Activated CD4-positive, alpha-beta T cell treated with anti-CD3 and anti-CD28 coated beads for 36 hours (primary cell): ENCODE measurements around the gene MAP3K8. TPM values are rescaled to one million over a fixed set of nuclear protein-coding genes. Genes with fewer than 3 reads are reported as not detected.
A peak's percentile ranks its signal among the peaks of the same experiment; 100 is the strongest.

Experiments
- ATAC-seq: fragments of 200-7000 bp; cut with Tn5 transposase; one replicate; pipeline ENCODE4 v1.10.0; 2021; ENCODE audit warnings: mild to moderate bottlenecking, moderate library complexity
- CTCF ChIA-PET: fragments of 350-600 bp; sonication (Branson Sonifier 250); formaldehyde crosslinking; loops from one replicate; lab custom pipeline; 2021; ENCODE audit warnings: antibody characterized with exemption; lab: Charles Lee
- POLR2A ChIA-PET: fragments of 350-600 bp; sonication (Branson Sonifier 250); formaldehyde crosslinking; loops from one replicate; lab custom pipeline; 2021; ENCODE audit warnings: antibody characterized with exemption, inconsistent platforms; lab: Charles Lee
- DNase-seq: peaks from one replicate; pipeline ENCODE4 v3.0.0-alpha.2; 2020
- H3K27ac Mint-ChIP-seq: one replicate; pipeline ENCODE4 v1.8.0; 2021; ENCODE audit warnings: mixed read lengths
- H3K27me3 Mint-ChIP-seq: one replicate; pipeline ENCODE4 v1.8.0; 2021; ENCODE audit warnings: mixed read lengths
- H3K36me3 Mint-ChIP-seq: one replicate; pipeline ENCODE4 v1.8.0; 2021; ENCODE audit warnings: low read depth, mixed read lengths
- H3K4me1 Mint-ChIP-seq: one replicate; pipeline ENCODE4 v1.8.0; 2021; ENCODE audit warnings: mixed read lengths
- H3K4me3 Mint-ChIP-seq: one replicate; pipeline ENCODE4 v1.8.0; 2021; ENCODE audit warnings: mild to moderate bottlenecking, moderate library complexity, mixed read lengths
- H3K9me3 Mint-ChIP-seq: one replicate; pipeline ENCODE4 v1.8.0; 2021; ENCODE audit warnings: low read depth, mixed read lengths
- intact Hi-C, 2 experiments: fragments of 100-400 bp; cut with DNase I in 1 of 2; cut with micrococcal nuclease in 1 of 2; formaldehyde crosslinking; loops; one replicate each; pipeline versions ENCODE4 v1.14.2 to v1.15.1; 2022 to 2024; cut with DNase I, micrococcal nuclease
- total RNA-seq, 2 experiments: library from RNA; stranded (reverse); gene quantifications; one replicate each; pipeline ENCODE4 v1.2.3, GENCODE V29; 2021

The MAP3K8 gene
- total RNA-seq, result 10 to 100 TPM; 19.9 to 22.9 TPM

DNA sequence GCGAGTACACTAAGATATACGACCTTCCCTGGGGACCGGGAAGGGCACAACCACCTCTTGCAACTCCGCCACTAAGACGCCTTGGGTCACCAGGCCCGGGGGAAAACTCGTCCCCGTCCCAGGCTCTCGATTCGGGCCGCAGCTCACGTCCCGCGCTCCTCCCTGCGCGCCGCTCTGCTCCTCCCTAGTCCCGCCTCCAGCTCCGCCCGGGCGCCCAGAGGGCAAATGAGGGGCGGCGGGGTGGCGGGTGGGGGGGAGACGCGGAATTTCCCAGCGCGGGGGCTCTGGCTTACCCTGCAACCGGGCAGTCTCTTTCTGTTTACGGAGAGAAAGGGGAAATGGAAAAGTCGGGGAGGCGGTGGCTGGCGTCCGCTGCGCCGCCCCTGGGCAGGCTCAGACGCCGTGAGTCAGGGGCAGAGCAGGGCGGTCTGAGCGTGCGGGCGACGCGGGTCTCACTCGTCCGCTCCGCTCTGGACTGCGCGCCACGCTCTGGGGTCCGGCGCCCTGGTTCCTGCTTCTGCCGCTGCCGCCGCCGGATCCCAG, at the start of gene MAP3K8:
Gene MAP3K8, plus strand, starts transcription at position 455 of the 543 bp plus-strand sequence. CDS start 4,755 bp downstream, outside the sequence.
- ChIA-PET CTCF (interaction anchor here (0.5 to 1.5 kb wide), 2 partner anchors 99 to 257 kb away, joined by 3 to 5 read pairs; no protein-coding TSS in a partner anchor), POLR2A (interaction anchor here (1.2 kb wide), 1 partner anchor 15 kb away, joined by 5 read pairs; no protein-coding TSS in a partner anchor)
- Mint-ChIP-seq H3K36me3 (peaks cover 21% of the 10 kb centered on the region), H3K4me3 (peak within 1 kb of the TSS; percentile 92), H3K27ac (peak within 1 kb of the TSS; percentile 74), H3K9me3 (no peaks in the 10 kb centered on the region), H3K4me1 (peaks cover 46% of the 10 kb centered on the region), H3K27me3 (no peaks in the 10 kb centered on the region)
- ATAC-seq (peak; percentile 73), DNase-seq (peak; percentile 93)
- intact Hi-C loops, result loop anchor here (1.0 to 10.0 kb wide), 8 partner anchors 16 to 1899 kb away; partner anchors contain the start of genes KIF5B (in 1 of the 2), WAC (in 1 of the 2) and ZNF438 (in 1 of the 2)

DNA sequence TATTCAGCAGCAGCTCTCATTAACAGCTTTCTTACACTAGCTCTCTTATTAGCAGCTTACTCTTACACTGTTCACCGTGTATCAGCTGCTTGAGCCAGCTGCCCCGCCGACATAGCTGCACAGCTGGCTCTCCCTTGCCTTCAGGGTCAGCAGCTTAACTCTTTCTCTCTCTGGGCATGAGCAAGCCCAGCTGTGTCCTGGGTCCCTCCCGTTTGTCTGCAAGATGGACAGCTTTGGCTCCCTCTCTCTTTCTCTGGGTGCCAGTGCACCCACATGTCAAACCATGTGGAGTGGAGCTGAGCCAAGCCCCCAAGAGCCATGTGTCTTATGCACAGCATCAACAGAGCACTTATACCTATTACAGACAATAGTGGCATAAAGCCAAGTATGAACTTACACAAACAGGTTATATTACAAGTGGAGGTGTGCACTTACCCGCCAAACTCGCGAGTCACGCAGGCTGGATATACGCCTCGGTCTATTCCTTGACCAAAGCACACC, 49.2 kb upstream of the MAP3K8 start:
- peaks cover 5% of the 10 kb centered on the region for H3K27me3 Mint-ChIP-seq
- H3K4me1 Mint-ChIP-seq, result no peaks in the 10 kb centered on the region
- CTCF ChIA-PET, result interaction anchor here (0.6 to 2.1 kb wide), 5 partner anchors 24 to 386 kb away, joined by 3 to 11 read pairs (median 3); no protein-coding TSS in a partner anchor
- H3K36me3 Mint-ChIP-seq, result no peaks in the 10 kb centered on the region
- DNase-seq (peak; percentile 47), ATAC-seq (peak; percentile 75)
- H3K27ac Mint-ChIP-seq, result no peak overlapping the region
- no peak overlapping the region for H3K4me3 Mint-ChIP-seq
- H3K9me3 Mint-ChIP-seq, result no peaks in the 10 kb centered on the region
- intact Hi-C loops, result loop anchor here in 1 of 2 experiments (2.0 kb wide), 1 partner anchor 386 kb away; no protein-coding TSS in a partner anchor
- POLR2A ChIA-PET, result interaction anchor here (0.6 kb wide), 1 partner anchor 18 kb away, joined by 3 read pairs; no protein-coding TSS in a partner anchor

DNA sequence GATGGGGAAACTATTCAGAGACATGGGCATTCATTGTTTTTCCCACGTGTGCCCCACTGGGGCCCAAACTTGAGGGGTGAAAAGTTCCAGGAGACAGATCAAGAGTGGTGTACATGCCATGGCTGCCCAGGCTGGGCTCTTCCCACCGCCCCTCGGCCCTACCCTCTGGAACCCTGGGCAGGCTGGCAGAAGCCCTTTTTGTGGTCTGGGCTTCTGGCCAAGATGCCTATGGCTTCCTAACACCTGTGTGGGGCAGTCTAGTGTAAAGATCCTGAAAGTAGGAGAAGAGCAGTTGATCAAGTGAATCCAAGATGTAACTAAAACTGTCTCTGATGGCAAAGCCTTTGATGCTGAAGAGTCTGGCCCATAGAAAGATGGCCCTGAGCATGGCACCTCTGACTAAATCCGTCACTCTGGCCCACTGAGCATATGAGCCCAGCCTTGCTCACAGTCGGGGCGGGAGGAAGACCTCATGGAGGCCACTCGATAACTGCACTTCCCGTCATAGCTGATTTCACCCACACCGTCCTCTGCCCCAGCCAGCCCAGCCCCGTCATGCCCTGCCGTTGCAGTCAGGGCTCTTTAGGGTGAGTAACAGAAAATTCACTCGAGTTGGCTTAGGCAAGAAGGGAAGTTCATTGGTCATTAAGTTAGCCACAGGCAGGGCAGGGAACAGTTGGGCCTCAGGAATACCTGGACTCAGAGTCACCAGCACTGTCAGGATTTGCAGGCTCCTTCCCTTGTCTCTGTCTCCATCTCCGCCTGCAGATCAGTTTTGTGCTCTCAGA, 47.0 kb upstream of the MAP3K8 start:
- Mint-ChIP-seq H3K4me1 (no peaks in the 10 kb centered on the region), H3K4me3 (no peak overlapping the region), H3K27me3 (peaks cover 6% of the 10 kb centered on the region), H3K9me3 (no peaks in the 10 kb centered on the region), H3K36me3 (no peaks in the 10 kb centered on the region), H3K27ac (no peak overlapping the region)
- ATAC-seq (no peak), DNase-seq (no peak)
- ChIA-PET CTCF (interaction anchor here (2.4 kb wide), 1 partner anchor 204 kb away, joined by 9 read pairs; no protein-coding TSS in a partner anchor), POLR2A (no interaction called here)
- intact Hi-C loops, result no loop called here

DNA sequence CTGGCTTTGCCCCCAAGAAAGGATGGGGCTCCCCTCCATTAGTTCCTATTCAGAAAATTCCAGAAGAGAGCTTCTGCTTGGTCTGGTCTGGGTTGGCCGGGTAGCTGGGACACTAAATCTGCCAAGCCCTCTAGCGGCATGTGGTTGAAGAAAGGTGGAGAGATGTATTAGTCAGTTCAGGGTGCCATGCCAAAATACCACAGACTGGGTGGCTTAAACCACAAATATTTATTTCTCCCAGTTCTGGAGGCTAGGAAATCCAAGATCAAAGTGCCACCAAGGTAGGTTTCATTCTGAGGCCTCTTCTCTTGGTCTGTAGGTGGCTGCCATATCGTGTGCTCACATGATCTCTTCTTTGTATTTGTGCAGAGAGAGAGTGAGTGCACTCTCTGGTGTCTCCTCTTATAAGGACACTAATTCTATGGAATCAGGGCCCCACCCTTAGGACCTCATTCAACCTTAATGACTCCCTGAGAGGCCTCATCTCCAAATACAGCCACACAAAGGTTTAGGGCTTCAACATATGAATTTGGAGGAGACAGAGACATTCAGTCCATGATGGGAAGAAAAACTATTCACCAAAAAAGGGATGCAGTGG, 46.2 kb upstream of the MAP3K8 start:
- Mint-ChIP-seq H3K9me3 (no peaks in the 10 kb centered on the region), H3K36me3 (no peaks in the 10 kb centered on the region), H3K4me3 (no peak overlapping the region), H3K4me1 (peaks cover 2% of the 10 kb centered on the region), H3K27ac (no peak overlapping the region), H3K27me3 (peaks cover 9% of the 10 kb centered on the region)
- ATAC-seq (no peak), DNase-seq (no peak)
- intact Hi-C loops, result no loop called here
- CTCF ChIA-PET, result interaction anchor here (2.4 kb wide), 1 partner anchor 203 kb away, joined by 9 read pairs; no protein-coding TSS in a partner anchor
- POLR2A ChIA-PET, result no interaction called here

DNA sequence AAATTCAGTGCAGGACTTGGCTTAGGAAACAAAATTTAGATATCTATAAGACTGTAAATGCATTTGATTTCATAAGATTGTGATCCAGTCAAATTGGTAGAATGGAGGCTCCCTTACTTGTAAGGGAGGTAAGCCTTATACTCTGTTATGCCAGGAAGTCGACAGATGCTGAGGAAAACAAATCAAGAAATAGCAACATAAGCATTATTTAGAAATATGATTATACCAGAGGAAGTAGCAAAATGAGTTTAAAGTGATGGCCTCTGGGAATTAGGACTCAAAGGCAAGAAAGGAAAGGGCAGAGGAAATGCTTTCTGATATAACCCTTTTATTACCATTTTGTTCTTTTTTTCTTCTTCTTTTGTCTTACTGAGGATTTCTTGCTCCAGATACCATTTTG, 44.4 kb upstream of the MAP3K8 start:
- intact Hi-C loops, result no loop called here
- ChIA-PET CTCF (interaction anchor here (0.7 to 6.9 kb wide), 5 partner anchors 30 to 202 kb away, joined by 3 to 73 read pairs (median 4); no protein-coding TSS in a partner anchor), POLR2A (no interaction called here)
- no peak overlapping the region for H3K27ac Mint-ChIP-seq
- H3K4me1 Mint-ChIP-seq, result peaks cover 2% of the 10 kb centered on the region
- no peaks in the 10 kb centered on the region for H3K9me3 Mint-ChIP-seq
- H3K27me3 Mint-ChIP-seq, result peaks cover 12% of the 10 kb centered on the region
- H3K36me3 Mint-ChIP-seq, result no peaks in the 10 kb centered on the region
- no peak for ATAC-seq
- no peak for DNase-seq
- H3K4me3 Mint-ChIP-seq, result no peak overlapping the region

DNA sequence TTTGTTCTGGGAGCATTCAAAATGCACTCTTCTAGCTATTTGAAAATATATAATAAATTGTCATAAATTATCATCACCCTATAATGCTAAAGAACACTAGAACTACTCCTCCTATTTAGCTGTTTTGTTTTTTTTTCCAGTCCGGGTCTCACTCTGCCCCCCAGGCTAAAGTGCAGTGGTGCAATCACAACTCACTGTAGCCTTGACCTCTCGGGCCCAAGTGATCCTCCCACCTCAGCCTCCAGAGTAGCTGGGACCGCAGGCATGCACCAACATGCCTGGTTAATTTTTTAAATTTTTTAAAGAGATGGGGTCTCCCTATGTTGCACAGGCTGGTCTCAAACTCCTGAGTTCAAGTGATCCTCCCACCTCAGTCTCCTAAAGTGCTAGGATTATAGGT, 43.8 kb upstream of the MAP3K8 start:
- intact Hi-C loops, result no loop called here
- POLR2A ChIA-PET, result no interaction called here
- CTCF ChIA-PET, result interaction anchor here (0.7 to 6.9 kb wide), 4 partner anchors 30 to 201 kb away, joined by 4 to 73 read pairs (median 5); no protein-coding TSS in a partner anchor

DNA sequence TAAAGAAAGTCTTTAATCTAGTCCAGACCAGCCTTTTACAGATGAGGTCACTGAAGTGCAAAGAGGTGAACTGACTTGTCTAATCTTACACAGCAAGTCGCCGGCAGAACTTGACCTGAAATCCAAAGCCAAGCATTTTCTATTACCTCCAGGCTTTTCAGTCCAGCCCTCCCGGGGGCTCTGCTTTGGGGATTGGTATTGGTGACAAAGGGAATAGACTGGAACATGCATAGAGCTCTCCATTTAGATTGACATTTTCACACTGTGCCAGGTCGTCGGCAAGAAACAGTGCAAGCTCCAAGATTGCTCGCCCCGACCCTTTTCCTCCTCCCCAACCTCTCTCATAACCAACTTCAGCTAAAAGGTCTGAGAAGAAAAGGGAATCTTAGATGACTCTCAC, 42.7 kb upstream of the MAP3K8 start:
- no peak overlapping the region for H3K4me3 Mint-ChIP-seq
- peaks cover 17% of the 10 kb centered on the region for H3K27me3 Mint-ChIP-seq
- CTCF ChIA-PET, result interaction anchor here (0.5 to 6.9 kb wide), 10 partner anchors 11 to 248 kb away, joined by 3 to 73 read pairs (median 4); no protein-coding TSS in a partner anchor
- H3K9me3 Mint-ChIP-seq, result no peaks in the 10 kb centered on the region
- no peak for DNase-seq
- intact Hi-C loops, result no loop called here
- POLR2A ChIA-PET, result no interaction called here
- no peak for ATAC-seq
- peaks cover 2% of the 10 kb centered on the region for H3K4me1 Mint-ChIP-seq
- no peaks in the 10 kb centered on the region for H3K36me3 Mint-ChIP-seq
- H3K27ac Mint-ChIP-seq, result no peak overlapping the region

More for the DNA sequence above, 43.8 kb upstream of the MAP3K8 start:
- DNase-seq, result no peak
- Mint-ChIP-seq H3K9me3 (no peaks in the 10 kb centered on the region), H3K36me3 (no peaks in the 10 kb centered on the region), H3K4me1 (peaks cover 2% of the 10 kb centered on the region), H3K27me3 (peaks cover 16% of the 10 kb centered on the region), H3K4me3 (no peak overlapping the region), H3K27ac (no peak overlapping the region)
- no peak for ATAC-seq

DNA sequence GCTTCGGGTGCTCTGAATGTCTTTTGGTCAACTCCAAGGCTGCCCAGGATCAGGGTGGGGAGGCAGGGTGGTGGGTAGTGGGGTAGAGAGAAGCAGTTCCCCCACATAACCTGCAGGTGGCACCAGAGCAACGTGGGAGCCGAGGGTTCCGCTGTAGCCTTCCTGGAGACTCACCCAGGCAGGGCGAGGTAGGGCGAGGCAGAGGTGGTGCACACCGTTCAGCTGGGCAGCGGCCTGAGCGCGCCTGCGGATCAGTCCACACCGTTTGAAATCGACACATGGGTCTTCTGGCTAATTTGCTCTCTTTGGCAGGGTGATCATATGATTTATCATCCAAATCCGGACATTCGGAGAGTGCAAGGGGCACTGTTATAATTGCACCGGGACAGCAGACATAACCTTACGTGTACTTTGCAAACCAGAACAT, 41.4 kb upstream of the MAP3K8 start:
- no peak overlapping the region for H3K4me3 Mint-ChIP-seq
- peaks cover 19% of the 10 kb centered on the region for H3K27me3 Mint-ChIP-seq
- intact Hi-C loops, result loop anchor here (1.0 to 2.0 kb wide), 3 partner anchors 142 to 199 kb away; no protein-coding TSS in a partner anchor
- DNase-seq, result peak; percentile 87
- no peaks in the 10 kb centered on the region for H3K36me3 Mint-ChIP-seq
- ATAC-seq, result peak; percentile 100
- no peak overlapping the region for H3K27ac Mint-ChIP-seq
- peaks cover 3% of the 10 kb centered on the region for H3K4me1 Mint-ChIP-seq
- no peaks in the 10 kb centered on the region for H3K9me3 Mint-ChIP-seq
- POLR2A ChIA-PET, result no interaction called here
- CTCF ChIA-PET, result interaction anchor here (0.6 to 6.9 kb wide), 21 partner anchors 10 to 1741 kb away, joined by 3 to 73 read pairs (median 4); no protein-coding TSS in a partner anchor

DNA sequence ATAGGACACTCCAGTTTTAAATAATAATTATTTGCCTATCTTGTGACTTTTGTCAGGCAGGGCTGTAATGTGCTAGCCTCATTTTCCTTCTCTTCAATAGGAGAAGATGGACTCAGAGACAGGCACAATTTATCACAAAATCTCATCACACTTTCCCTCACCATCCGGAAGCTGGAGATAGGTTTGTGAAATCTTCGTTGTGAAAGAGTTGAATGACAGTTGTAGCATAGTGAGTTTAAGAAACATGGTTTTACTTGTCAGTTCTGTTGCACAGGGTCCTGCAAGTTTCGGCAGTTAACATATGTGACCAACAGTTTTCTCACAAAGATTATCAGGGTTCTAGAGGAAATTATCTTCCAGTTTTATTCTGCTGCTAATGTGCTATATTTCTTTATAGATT, 37.7 kb upstream of the MAP3K8 start:
- DNase-seq (no peak), ATAC-seq (no peak)
- Mint-ChIP-seq H3K4me1 (peaks cover 18% of the 10 kb centered on the region), H3K4me3 (no peak overlapping the region), H3K36me3 (no peaks in the 10 kb centered on the region), H3K9me3 (no peaks in the 10 kb centered on the region), H3K27ac (no peak overlapping the region), H3K27me3 (peaks cover 13% of the 10 kb centered on the region)
- intact Hi-C loops, result no loop called here
- CTCF ChIA-PET, result interaction anchor here (1.0 to 6.9 kb wide), 6 partner anchors 15 to 195 kb away, joined by 3 to 73 read pairs (median 3); no protein-coding TSS in a partner anchor
- POLR2A ChIA-PET, result no interaction called here

DNA sequence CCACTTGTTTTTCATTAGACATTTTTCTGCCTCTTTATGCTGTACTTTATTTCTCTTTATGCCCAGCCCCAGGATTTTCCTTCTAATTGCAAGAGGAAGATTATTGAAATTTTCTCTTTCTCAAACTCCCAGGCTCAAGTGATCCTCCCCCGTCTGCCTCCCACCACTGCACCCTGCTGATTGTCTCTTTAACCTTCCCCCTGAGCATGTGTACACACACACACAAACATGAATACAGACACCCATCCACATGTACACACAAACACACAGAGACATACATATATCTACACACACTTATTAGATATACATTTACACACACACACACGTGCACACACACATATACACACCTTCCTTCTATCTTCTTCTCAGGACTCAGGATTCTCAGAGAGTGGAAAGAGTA, 37.3 kb upstream of the MAP3K8 start:
- ATAC-seq, result no peak

More for the DNA sequence above, 37.3 kb upstream of the MAP3K8 start:
- no peak for DNase-seq
- H3K9me3 Mint-ChIP-seq, result no peaks in the 10 kb centered on the region
- H3K4me3 Mint-ChIP-seq, result no peak overlapping the region
- H3K36me3 Mint-ChIP-seq, result no peaks in the 10 kb centered on the region
- H3K4me1 Mint-ChIP-seq, result peaks cover 18% of the 10 kb centered on the region
- intact Hi-C loops, result no loop called here
- H3K27me3 Mint-ChIP-seq, result peaks cover 13% of the 10 kb centered on the region
- no peak overlapping the region for H3K27ac Mint-ChIP-seq
- CTCF ChIA-PET, result interaction anchor here (1.0 to 1.3 kb wide), 2 partner anchors 137 to 172 kb away, joined by 3 read pairs; no protein-coding TSS in a partner anchor
- POLR2A ChIA-PET, result no interaction called here
